HG03342 (cell line): ENCODE measurements around the gene TLDC2.
"Not testable (repeated sequence)": the region's sequence is repeated elsewhere in the genome, so short reads cannot be mapped to it uniquely, and the experiment has no call there.

Experiments used
- ATAC-seq: cut with Tn5 transposase; IDR thresholded peaks from one replicate; pipeline ENCODE4 v1.9.1; 2021; ENCODE audit warnings: mild to moderate bottlenecking, moderate library complexity; ENCODE audit not compliant: unreplicated experiment

Gene TLDC2

GRCh38 chr20:36866681-36867495 lies 9.1 kb upstream of the TLDC2 start:
- ATAC-seq: no peak

GRCh38 chr20:36871640-36872570 lies 4.0 kb upstream of the TLDC2 start:
- ATAC-seq: no peak

GRCh38 chr20:36872852-36873251 lies 3.1 kb upstream of the TLDC2 start:
- ATAC-seq: no peak

- ATAC-seq: no peak
These were observed 2.3 kb upstream of the TLDC2 start for GRCh38 chr20:36873498-36874189.

- not testable (repeated sequence) for ATAC-seq
These were observed 845 bp upstream of the TLDC2 start for GRCh38 chr20:36875093-36875492.

- no peak for ATAC-seq
These were observed 515 bp downstream of the TLDC2 start for GRCh38 chr20:36876473-36876833.

- no peak for ATAC-seq
These were observed 3.0 kb downstream of the TLDC2 start for GRCh38 chr20:36878941-36879340.

- no peak for ATAC-seq
These were observed 4.9 kb downstream of the TLDC2 start for GRCh38 chr20:36880741-36881250.

GRCh38 chr20:36881331-36881730 lies 5.4 kb downstream of the TLDC2 start:
- no peak for ATAC-seq

- ATAC-seq: peak; percentile 57
These were observed 6.0 kb downstream of the TLDC2 start for GRCh38 chr20:36881888-36882287.

- no peak for ATAC-seq
These were observed 8.1 kb downstream of the TLDC2 start for GRCh38 chr20:36883977-36884535.

GRCh38 chr20:36885356-36885755 lies 9.4 kb downstream of the TLDC2 start:
- no peak for ATAC-seq

- no peak for ATAC-seq
These were observed 11.2 kb downstream of the TLDC2 start for GRCh38 chr20:36886859-36887751.

- ATAC-seq: no peak
These were observed 11.8 kb downstream of the TLDC2 start for GRCh38 chr20:36887752-36888090.

- no peak for ATAC-seq
These were observed 13.1 kb downstream of the TLDC2 start for GRCh38 chr20:36888880-36889516.

- ATAC-seq: no peak
These were observed 14.6 kb downstream of the TLDC2 start for GRCh38 chr20:36890586-36890985.

- no peak for ATAC-seq
These were observed 15.3 kb downstream of the TLDC2 start for GRCh38 chr20:36891211-36891610.

GRCh38 chr20:36893801-36894200 lies 17.9 kb downstream of the TLDC2 start:
- no peak for ATAC-seq

GRCh38 chr20:36895036-36895435 lies 19.1 kb downstream of the TLDC2 start:
- ATAC-seq: no peak
